Gastroesophageal sphincter (tissue), 4 donors: Measurements from ENCODE around the gene FGF14. TPM values are rescaled to one million over a fixed set of nuclear protein-coding genes. Genes with fewer than 3 reads are reported as not detected.

Source experiments
- ATAC-seq: fragments of 150-250 bp; one replicate; pipeline ENCODE4 v1.9.1; 2016; ENCODE audit warnings: mild to moderate bottlenecking, moderate library complexity
- H3K27ac ChIP-seq, 4 donors: fragments of 200-600 bp; sonication (generic) in 3 of 4; 1 replicate in 3 of 4; 2 replicates in 1 of 4; pipeline ENCODE4 v1.5.1; 2016 to 2019
- H3K27me3 ChIP-seq: fragments of 200-600 bp; sonication (generic); one replicate; pipeline ENCODE4 v1.5.1; 2019
- H3K36me3 ChIP-seq, 2 donors: fragments of 200-600 bp; sonication (generic); one replicate each; pipeline ENCODE4 v1.5.1; 2019; ENCODE audit warnings: control low read depth in 1 of 2
- H3K4me1 ChIP-seq, 3 donors: fragments of 200-600 bp; sonication (generic); 1 replicate in 2 of 3; 2 replicates in 1 of 3; pipeline ENCODE4 v1.5.1; 2016 to 2019; ENCODE audit warnings: control low read depth in 2 of 3
- H3K4me3 ChIP-seq, 2 donors: fragments of 200-600 bp; sonication (generic); one replicate each; pipeline ENCODE4 v1.5.1; 2019; ENCODE audit warnings: mild to moderate bottlenecking in 1 of 2, moderate library complexity in 1 of 2
- H3K9me3 ChIP-seq, 3 donors: fragments of 200-600 bp; sonication (generic); one replicate each; pipeline ENCODE4 v1.5.1; 2017 to 2019; ENCODE audit warnings: control low read depth in 2 of 3
- EP300 ChIP-seq: sonication (generic); formaldehyde crosslinking; IDR thresholded peaks from one replicate; pipeline ENCODE4 v1.6.1; 2017; ENCODE audit warnings: antibody characterized with exemption, mild to moderate bottlenecking
- POLR2A ChIP-seq, 2 donors: fragments of 450-650 bp; IDR thresholded peaks; one replicate each; pipeline ENCODE4 v1.6.1; 2017; ENCODE audit warnings: antibody characterized with exemption in 2 of 2, mild to moderate bottlenecking in 2 of 2, moderate library complexity in 1 of 2
- POLR2AphosphoS5 ChIP-seq: sonication (generic); formaldehyde crosslinking; IDR thresholded peaks from one replicate; pipeline ENCODE4 v1.6.1; 2017; ENCODE audit warnings: antibody characterized with exemption
- WGBS, 2 donors: methylation state at CpG; one replicate each; pipeline ENCODE4 v1.1.5; 2018; ENCODE audit warnings: low coverage in 1 of 2; 5-methylcytosine and 5-hydroxymethylcytosine counted together
- total RNA-seq, 4 donors: library from RNA; depleted of rRNA; stranded (reverse); fragments of >200 nt; gene quantifications; one replicate each; pipeline ENCODE4 v1.1.0, GENCODE V29; 2016
- TF ChIP-seq, protein P1 (sequence below), 4 experiments: fragments of 200-600 bp in 2 of 4; fragments of 450-650 bp in 2 of 4; sonication (generic) in 1 of 4; IDR thresholded peaks; one replicate each; pipeline ENCODE4 v1.5.1; 2017 to 2019; ENCODE audit warnings: antibody characterized with exemption in 4 of 4, mild to moderate bottlenecking in 2 of 4, moderate library complexity in 2 of 4

FGF14 gene
- total RNA-seq, 4 donors from 2014 or later, result 0.31 to 2.0 (median 0.95) TPM

GRCh38 chr13:102260256-102260655, 141.6 kb downstream of the FGF14 start:
- no peaks in the 10 kb centered on the region for H3K27me3 ChIP-seq
- H3K9me3 ChIP-seq, result no peaks in the 10 kb centered on the region
- 87 to 92% methylated on average over 6 of the region's 6 CpGs for WGBS, 2 donors
- TF ChIP-seq, protein P1, sequence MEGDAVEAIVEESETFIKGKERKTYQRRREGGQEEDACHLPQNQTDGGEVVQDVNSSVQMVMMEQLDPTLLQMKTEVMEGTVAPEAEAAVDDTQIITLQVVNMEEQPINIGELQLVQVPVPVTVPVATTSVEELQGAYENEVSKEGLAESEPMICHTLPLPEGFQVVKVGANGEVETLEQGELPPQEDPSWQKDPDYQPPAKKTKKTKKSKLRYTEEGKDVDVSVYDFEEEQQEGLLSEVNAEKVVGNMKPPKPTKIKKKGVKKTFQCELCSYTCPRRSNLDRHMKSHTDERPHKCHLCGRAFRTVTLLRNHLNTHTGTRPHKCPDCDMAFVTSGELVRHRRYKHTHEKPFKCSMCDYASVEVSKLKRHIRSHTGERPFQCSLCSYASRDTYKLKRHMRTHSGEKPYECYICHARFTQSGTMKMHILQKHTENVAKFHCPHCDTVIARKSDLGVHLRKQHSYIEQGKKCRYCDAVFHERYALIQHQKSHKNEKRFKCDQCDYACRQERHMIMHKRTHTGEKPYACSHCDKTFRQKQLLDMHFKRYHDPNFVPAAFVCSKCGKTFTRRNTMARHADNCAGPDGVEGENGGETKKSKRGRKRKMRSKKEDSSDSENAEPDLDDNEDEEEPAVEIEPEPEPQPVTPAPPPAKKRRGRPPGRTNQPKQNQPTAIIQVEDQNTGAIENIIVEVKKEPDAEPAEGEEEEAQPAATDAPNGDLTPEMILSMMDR (IDR thresholded peaks at IDR 0.05), result no peak
- TF ChIP-seq POLR2A (IDR thresholded peaks at IDR 0.05), result no peak
- no peak for TF ChIP-seq EP300
- no peak for TF ChIP-seq POLR2AphosphoS5
- no peak overlapping the region for H3K27ac ChIP-seq
- H3K4me1 ChIP-seq, result peaks cover 0 to 10% (median 0%) of the 10 kb centered on the region in 3 donors
- no peak for ATAC-seq
- no peak overlapping the region for H3K4me3 ChIP-seq
- no peaks in the 10 kb centered on the region for H3K36me3 ChIP-seq

DNA sequence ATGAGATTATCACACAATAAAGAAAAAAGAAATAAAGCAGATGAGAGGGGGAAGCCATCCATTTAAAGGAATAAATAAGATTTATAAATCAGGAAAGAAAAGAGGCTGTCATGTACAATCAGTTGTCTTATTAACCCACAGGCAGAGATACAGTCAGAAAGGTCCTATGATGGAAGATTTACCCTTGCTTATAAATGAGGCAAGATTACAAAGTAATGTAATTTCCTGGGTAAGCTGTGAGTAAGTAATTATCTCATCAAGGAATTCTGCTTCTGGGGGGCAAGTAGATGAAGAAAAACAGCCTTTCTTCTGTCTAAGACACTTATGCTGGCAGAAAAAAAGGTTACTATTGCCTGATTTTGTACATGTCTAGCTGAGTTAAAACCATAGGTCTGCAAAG, 146.4 kb downstream of the FGF14 start:
- no peaks in the 10 kb centered on the region for H3K36me3 ChIP-seq
- no peak for TF ChIP-seq POLR2AphosphoS5
- TF ChIP-seq, protein P1 (IDR thresholded peaks at IDR 0.05), result no peak
- TF ChIP-seq EP300, result no peak
- no peak for TF ChIP-seq POLR2A (IDR thresholded peaks at IDR 0.05)
- H3K4me1 ChIP-seq, result no peaks in the 10 kb centered on the region
- H3K27me3 ChIP-seq, result no peaks in the 10 kb centered on the region
- ATAC-seq, result no peak
- H3K4me3 ChIP-seq, result no peak overlapping the region
- no peak overlapping the region for H3K27ac ChIP-seq
- no peaks in the 10 kb centered on the region for H3K9me3 ChIP-seq

DNA sequence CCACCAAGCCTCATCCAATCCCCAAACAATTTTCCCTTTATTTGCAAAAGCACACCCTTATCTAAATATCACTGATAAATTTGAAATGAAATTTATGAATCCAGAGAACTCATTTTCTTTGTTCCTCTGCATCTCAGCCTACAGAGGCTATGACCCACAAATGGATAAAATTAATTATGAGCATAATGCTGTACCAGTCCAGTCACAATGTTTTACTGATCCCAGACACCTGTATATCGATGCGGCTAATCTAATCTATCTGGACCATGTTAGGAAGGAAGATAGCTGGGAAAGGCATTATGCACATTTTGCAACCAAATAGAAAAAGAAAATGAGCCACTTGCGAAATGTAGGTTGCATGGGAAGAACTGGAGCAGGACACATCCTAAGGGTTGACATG, 150.0 kb downstream of the FGF14 start:
- Histone ChIP-seq H3K27ac (no peak overlapping the region), H3K4me1 (no peaks in the 10 kb centered on the region), H3K9me3 (no peaks in the 10 kb centered on the region), H3K36me3 (no peaks in the 10 kb centered on the region), H3K27me3 (no peaks in the 10 kb centered on the region), H3K4me3 (no peak overlapping the region)
- 80 to 95% methylated on average over 3 of the region's 3 CpGs for WGBS, 2 donors
- TF ChIP-seq POLR2AphosphoS5, result no peak
- TF ChIP-seq, protein P1 (IDR thresholded peaks at IDR 0.05), result no peak
- no peak for TF ChIP-seq POLR2A (IDR thresholded peaks at IDR 0.05)
- TF ChIP-seq EP300, result no peak
- no peak for ATAC-seq

DNA sequence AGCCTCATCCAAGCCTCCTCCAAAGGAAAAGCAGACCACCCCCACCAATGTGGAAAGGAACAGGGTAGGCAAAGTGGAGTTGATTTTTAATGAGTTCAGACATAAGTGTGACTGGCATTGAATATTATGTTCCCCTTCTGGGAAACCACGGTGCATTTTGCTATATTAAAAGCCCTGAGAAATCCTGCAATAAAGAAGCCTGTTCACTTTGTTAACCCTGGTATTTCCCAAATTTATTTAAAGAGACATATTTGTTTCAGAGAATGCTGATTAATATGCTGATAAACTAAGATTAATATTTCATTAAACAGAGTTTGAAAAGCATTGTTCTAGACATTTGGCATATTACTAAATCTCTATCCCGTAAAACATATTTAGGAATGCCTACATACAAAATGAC, 151.4 kb downstream of the FGF14 start:
- Histone ChIP-seq H3K9me3 (no peaks in the 10 kb centered on the region), H3K36me3 (no peaks in the 10 kb centered on the region), H3K4me1 (no peaks in the 10 kb centered on the region), H3K27ac (no peak overlapping the region), H3K27me3 (no peaks in the 10 kb centered on the region), H3K4me3 (no peak overlapping the region)
- TF ChIP-seq, protein P1 (IDR thresholded peaks at IDR 0.05), result no peak
- no peak for TF ChIP-seq POLR2A (IDR thresholded peaks at IDR 0.05)
- no peak for TF ChIP-seq EP300
- no peak for TF ChIP-seq POLR2AphosphoS5
- no peak for ATAC-seq
- WGBS, 2 donors, result 75 to 84% methylated on average over 2 of the region's 2 CpGs

DNA sequence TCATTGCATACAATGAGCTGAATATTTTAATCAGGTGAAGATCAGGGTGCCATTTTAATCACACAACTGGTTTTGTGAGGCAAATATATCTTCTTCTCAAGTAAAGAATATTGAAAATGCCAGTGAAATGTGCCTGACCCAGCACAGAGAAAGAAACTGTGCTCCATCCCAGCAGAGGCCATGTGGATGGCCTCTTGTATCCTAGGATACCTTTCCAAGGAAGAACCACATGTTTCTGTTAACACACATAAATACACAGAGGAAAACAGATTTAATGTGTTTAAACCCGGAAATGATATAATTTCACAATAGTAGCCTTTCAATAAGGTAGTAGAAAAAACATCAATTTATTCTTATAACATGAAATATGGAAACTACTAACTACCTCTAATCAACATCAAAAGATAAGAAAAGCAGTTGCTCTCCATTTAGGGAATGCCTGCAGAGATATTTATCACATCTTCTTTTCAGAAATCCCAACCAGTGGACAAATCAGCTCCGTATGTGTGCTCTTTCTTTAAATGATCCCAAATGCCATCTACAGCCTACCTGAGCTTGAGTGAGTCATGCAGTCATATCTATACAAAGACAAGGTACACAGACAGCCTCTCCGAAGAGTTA, 157.1 kb downstream of the FGF14 start:
- no peak overlapping the region for H3K27ac ChIP-seq
- 67 to 88% methylated on average over 3 of the region's 3 CpGs for WGBS, 2 donors
- H3K9me3 ChIP-seq, result no peaks in the 10 kb centered on the region
- no peak overlapping the region for H3K4me3 ChIP-seq
- no peak for ATAC-seq
- H3K36me3 ChIP-seq, result no peaks in the 10 kb centered on the region
- TF ChIP-seq POLR2A (IDR thresholded peaks at IDR 0.05) (no peak), POLR2AphosphoS5 (no peak), EP300 (no peak)
- TF ChIP-seq, protein P1 (IDR thresholded peaks at IDR 0.05), result no peak
- no peaks in the 10 kb centered on the region for H3K27me3 ChIP-seq
- no peaks in the 10 kb centered on the region for H3K4me1 ChIP-seq
